IMR-90 (cell line): ENCODE data around the gene CYP2W1. TPM values are rescaled to one million over a fixed set of nuclear protein-coding genes. Genes with fewer than 3 reads are reported as not detected.

Source experiments
- ATAC-seq: fragments of 200-7000 bp; cut with Tn5 transposase; 2 replicates; pipeline ENCODE4 v1.9.1; 2020; ENCODE audit warnings: low read depth, mild to moderate bottlenecking, moderate library complexity
- BruUV-seq: library from RNA; stranded (reverse); fragments of 400-500 nt; replicated peaks from 2 replicates; lab custom pipeline; 2021; lab: Mats Ljungman, UMichigan
- CTCF ChIA-PET: fragments of 300-600 bp; formaldehyde crosslinking; extraction: SDS; loops from one replicate; lab custom pipeline; 2021; ENCODE audit warnings: antibody characterized with exemption; lab: Yijun Ruan, JAX
- POLR2A ChIA-PET: fragments of 300-600 bp; sonication (Branson Sonifier 250); formaldehyde crosslinking; loops from one replicate; lab custom pipeline; 2022; ENCODE audit warnings: antibody characterized with exemption; ENCODE audit not compliant: unreplicated experiment; lab: Charles Lee
- DNase-seq: peaks from one replicate; pipeline ENCODE4 v3.0.0; 2013
- H2AFZ ChIP-seq: replicated peaks from 2 replicates; pipeline ENCODE3; 2013; ENCODE audit warnings: low read length, mild to moderate bottlenecking; ENCODE audit not compliant: poor library complexity
- H2AK5ac ChIP-seq: 2 replicates; pipeline ENCODE4 v1.6.1; 2013; ENCODE audit warnings: low read depth, low read length, inconsistent platforms
- H2AK9ac ChIP-seq: replicated peaks from 2 replicates; pipeline ENCODE3; 2013; ENCODE audit warnings: mild to moderate bottlenecking, low read depth, low read length, moderate library complexity; ENCODE audit not compliant: poor library complexity
- H2BK120ac ChIP-seq: 2 replicates; pipeline ENCODE4 v1.6.1; 2013; ENCODE audit warnings: low read depth, low read length, inconsistent platforms
- H2BK15ac ChIP-seq: 3 replicates; pipeline ENCODE4 v1.6.1; 2013; ENCODE audit warnings: low read depth, low read length, inconsistent platforms
- H2BK20ac ChIP-seq: 2 replicates; pipeline ENCODE4 v1.6.1; 2013; ENCODE audit warnings: low read depth, mild to moderate bottlenecking, inconsistent platforms, low read length, moderate library complexity
- H2BK5ac ChIP-seq: 2 replicates; pipeline ENCODE4 v1.6.1; 2013; ENCODE audit warnings: mild to moderate bottlenecking, low read depth, low read length, inconsistent platforms; ENCODE audit not compliant: poor library complexity, severe bottlenecking
- H3K14ac ChIP-seq: replicated peaks from 2 replicates; pipeline ENCODE4 v1.6.1; 2013; ENCODE audit warnings: low read depth, low read length, inconsistent platforms
- H3K18ac ChIP-seq: 2 replicates; pipeline ENCODE4 v1.6.1; 2013; ENCODE audit warnings: low read depth, low read length, control low read depth
- H3K23ac ChIP-seq: 2 replicates; pipeline ENCODE4 v1.6.1; 2013; ENCODE audit warnings: low read depth, low read length, inconsistent platforms
- H3K27ac ChIP-seq: 2 replicates; pipeline ENCODE4 v1.5.1; 2013; ENCODE audit warnings: mild to moderate bottlenecking, control low read depth, low read length; ENCODE audit not compliant: insufficient read depth
- H3K27me3 ChIP-seq: 2 replicates; pipeline ENCODE4 v1.6.1; 2013; ENCODE audit warnings: low read length; ENCODE audit not compliant: control insufficient read depth, insufficient read depth
- H3K36me3 ChIP-seq: 2 replicates; pipeline ENCODE4 v1.6.1; 2013; ENCODE audit warnings: low read length, mixed read lengths; ENCODE audit not compliant: control insufficient read depth, insufficient read depth
- H3K4ac ChIP-seq: 2 replicates; pipeline ENCODE4 v1.6.1; 2013; ENCODE audit warnings: low read depth, low read length, inconsistent platforms
- H3K4me1 ChIP-seq: 2 replicates; pipeline ENCODE4 v1.6.1; 2013; ENCODE audit warnings: low read length, mixed read lengths; ENCODE audit not compliant: control insufficient read depth, insufficient read depth
- H3K4me2 ChIP-seq: 2 replicates; pipeline ENCODE4 v1.6.1; 2013; ENCODE audit warnings: low read depth, mild to moderate bottlenecking, control low read depth, low read length, moderate library complexity
- H3K4me3 ChIP-seq: 2 replicates; pipeline ENCODE4 v1.5.1; 2013; ENCODE audit warnings: low read depth, mild to moderate bottlenecking, control low read depth, low read length, moderate library complexity; ENCODE audit not compliant: insufficient read depth
- H3K56ac ChIP-seq: 2 replicates; pipeline ENCODE4 v1.6.1; 2013; ENCODE audit warnings: low read length, inconsistent platforms; ENCODE audit not compliant: insufficient read depth; ENCODE audit errors: extremely low read depth
- H3K79me1 ChIP-seq, 2 experiments: 2 replicates each; pipeline ENCODE4 v1.6.1; 2013; ENCODE audit warnings: low read length in 2 of 2, inconsistent platforms in 1 of 2, low read depth in 1 of 2
- H3K9ac ChIP-seq: 2 replicates; pipeline ENCODE4 v1.6.1; 2013; ENCODE audit warnings: low read depth, low read length, control low read depth
- H3K9me1 ChIP-seq: 2 replicates; pipeline ENCODE4 v1.6.1; 2013; ENCODE audit warnings: low read length, inconsistent platforms; ENCODE audit not compliant: insufficient read depth
- H3K9me3 ChIP-seq: 2 replicates; pipeline ENCODE4 v1.6.1; 2013; ENCODE audit warnings: low read length; ENCODE audit not compliant: control insufficient read depth, insufficient read depth
- H4K20me1 ChIP-seq: 2 replicates; pipeline ENCODE4 v1.6.1; 2013; ENCODE audit warnings: low read length, inconsistent platforms; ENCODE audit not compliant: insufficient read depth
- H4K5ac ChIP-seq: 2 replicates; pipeline ENCODE4 v1.6.1; 2013; ENCODE audit warnings: mild to moderate bottlenecking, low read depth, low read length, control low read depth
- H4K8ac ChIP-seq, 2 experiments: 2 replicates each; pipeline ENCODE4 v1.6.1; 2013; ENCODE audit warnings: low read depth in 2 of 2, low read length in 2 of 2, control low read depth in 1 of 2, inconsistent platforms in 1 of 2
- H4K91ac ChIP-seq: 2 replicates; pipeline ENCODE4 v1.6.1; 2013; ENCODE audit warnings: low read depth, low read length, inconsistent platforms; ENCODE audit not compliant: insufficient read depth
- BHLHE40 ChIP-seq: fragments of 150-350 bp; IDR thresholded peaks from 2 replicates; pipeline ENCODE4 v1.6.1; 2016; ENCODE audit warnings: mild to moderate bottlenecking, low read depth, low read length
- CHD1 ChIP-seq: IDR thresholded peaks from 2 replicates; pipeline ENCODE4 v1.6.1; 2012; ENCODE audit warnings: low read depth, low read length, improper control_type of control experiment
- MAFK ChIP-seq: IDR thresholded peaks from 2 replicates; pipeline ENCODE4 v1.6.1; 2012; ENCODE audit warnings: low read depth, low read length, improper control_type of control experiment
- MAZ ChIP-seq: IDR thresholded peaks from 2 replicates; pipeline ENCODE4 v1.6.1; 2012; ENCODE audit warnings: low read depth, mild to moderate bottlenecking, low read length, improper control_type of control experiment, moderate library complexity, borderline replicate concordance
- MXI1 ChIP-seq: IDR thresholded peaks from 2 replicates; pipeline ENCODE4 v1.6.1; 2012; ENCODE audit warnings: low read depth, mild to moderate bottlenecking, low read length, moderate library complexity, borderline replicate concordance
- NFE2L2 ChIP-seq: fragments of 150-350 bp; IDR thresholded peaks from 2 replicates; pipeline ENCODE4 v1.6.1; 2016; ENCODE audit warnings: low read depth, mild to moderate bottlenecking, low read length
- RAD21 ChIP-seq: IDR thresholded peaks from 2 replicates; pipeline ENCODE4 v1.6.1; 2012; ENCODE audit warnings: low read length, improper control_type of control experiment
- RCOR1 ChIP-seq: IDR thresholded peaks from 2 replicates; pipeline ENCODE4 v1.6.1; 2012; ENCODE audit warnings: mild to moderate bottlenecking, low read length, improper control_type of control experiment; ENCODE audit not compliant: insufficient replicate concordance
- RFX5 ChIP-seq: IDR thresholded peaks from 2 replicates; pipeline ENCODE4 v1.8.0; 2012; ENCODE audit warnings: low read depth, mild to moderate bottlenecking, low read length, moderate library complexity
- SMC3 ChIP-seq: fragments of 150-350 bp; IDR thresholded peaks from 2 replicates; pipeline ENCODE4 v1.6.1; 2016; ENCODE audit warnings: low read depth, mild to moderate bottlenecking, antibody characterized with exemption, low read length, moderate library complexity
- WGBS, 2 experiments: methylation state at CpG; one replicate each; pipeline versions ENCODE4 v1.1.5 to v1.1.7; 2013; ENCODE audit warnings: missing lambda C conversion rate in 2 of 2; ENCODE audit not compliant: insufficient read length in 1 of 2; ENCODE audit errors: extremely low coverage in 2 of 2; 5-methylcytosine and 5-hydroxymethylcytosine counted together
- dilution Hi-C: fragments of 300-500 bp; cut with HindIII; formaldehyde crosslinking; loops from one replicate; pipeline ENCODE4 v1.14.3; 2018; ENCODE audit warnings: low sequenced_read_pairs; ENCODE audit not compliant: unreplicated experiment
- in situ Hi-C: fragments of 300-500 bp; cut with MboI; formaldehyde crosslinking; loops from 3 replicates; pipeline ENCODE4 v1.14.3; 2019; ENCODE audit warnings: low sequenced_read_pairs, inconsistent platforms, mixed read lengths
- intact Hi-C: fragments of 100-400 bp; cut with micrococcal nuclease; formaldehyde crosslinking; loops from 2 replicates; pipeline ENCODE4 v1.10.0; 2022
- polyA plus RNA-seq, 3 experiments: library from polyadenylated mRNA; depleted of rRNA; stranded (reverse); fragments of >200 nt; gene quantifications; 2 replicates each; pipeline ENCODE4 v1.2.3, GENCODE V29; 2012; ENCODE audit warnings: low replicate concordance in 1 of 3
- total RNA-seq: library from RNA; depleted of rRNA; stranded (reverse); fragments of >200 nt; gene quantifications from 2 replicates; pipeline ENCODE4 v1.2.3, GENCODE V29; 2012
- TF ChIP-seq, protein P1 (sequence below): conservative IDR thresholded peaks from 2 replicates; pipeline ENCODE4 v1.5.1; 2012; ENCODE audit warnings: mild to moderate bottlenecking, low read depth, low read length, improper control_type of control experiment

CYP2W1 gene
- total and polyA plus RNA-seq, 2 of the 4 experiments (the other 2 are of a cell fraction), result not detected

DNA sequence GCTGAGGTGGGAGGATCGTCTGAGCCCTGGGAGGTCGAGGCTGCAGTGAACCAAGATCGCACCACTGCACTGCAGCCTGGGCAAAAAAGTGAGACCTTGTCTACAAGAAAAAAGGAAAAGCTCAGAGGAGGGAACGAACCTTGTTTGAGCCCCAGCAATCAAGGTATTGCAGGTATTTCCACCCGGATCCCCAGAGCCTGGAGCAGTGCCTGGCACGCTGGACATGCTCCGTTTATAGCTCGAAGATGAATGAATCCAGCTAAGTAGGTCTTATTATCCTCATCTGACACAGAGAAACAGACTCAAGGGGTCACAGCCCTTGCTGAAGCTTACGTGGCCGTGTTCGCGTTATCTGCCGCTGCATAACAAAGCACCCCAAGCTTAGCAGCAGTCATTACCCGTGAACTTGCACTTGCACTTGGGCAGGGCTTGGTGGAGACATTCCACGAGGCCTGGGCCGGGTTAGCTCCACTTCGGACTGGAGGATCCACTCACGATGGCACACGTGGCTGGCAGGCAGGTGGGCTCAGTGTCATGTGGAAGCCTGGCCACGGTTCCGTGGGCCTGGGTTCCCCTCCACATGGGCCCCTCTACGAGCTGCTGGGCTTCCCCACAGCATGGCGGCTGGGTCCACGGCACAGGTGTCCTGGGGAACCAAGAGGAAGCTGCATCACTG lies 4.4 kb upstream of the CYP2W1 start:
- no peak overlapping the region for H3K18ac ChIP-seq
- peaks cover 17% of the 10 kb centered on the region for H4K20me1 ChIP-seq
- no peaks in the 10 kb centered on the region; the same call in 1 of the 2 replicates for H3K27me3 ChIP-seq
- no peak overlapping the region for H2BK5ac ChIP-seq
- no peak overlapping the region for H3K27ac ChIP-seq
- no peak overlapping the region for H2AK5ac ChIP-seq
- H3K9me1 ChIP-seq, result no peaks in the 10 kb centered on the region; the same call in 1 of the 2 replicates
- H3K56ac ChIP-seq, result no peak overlapping the region
- H2BK20ac ChIP-seq, result no peak overlapping the region
- TF ChIP-seq MAFK, result no peak
- TF ChIP-seq CHD1, result no peak
- no peak for TF ChIP-seq SMC3
- no peak for TF ChIP-seq RAD21
- TF ChIP-seq RCOR1, result no peak
- TF ChIP-seq BHLHE40, result no peak
- TF ChIP-seq RFX5, result no peak
- TF ChIP-seq, protein P1, sequence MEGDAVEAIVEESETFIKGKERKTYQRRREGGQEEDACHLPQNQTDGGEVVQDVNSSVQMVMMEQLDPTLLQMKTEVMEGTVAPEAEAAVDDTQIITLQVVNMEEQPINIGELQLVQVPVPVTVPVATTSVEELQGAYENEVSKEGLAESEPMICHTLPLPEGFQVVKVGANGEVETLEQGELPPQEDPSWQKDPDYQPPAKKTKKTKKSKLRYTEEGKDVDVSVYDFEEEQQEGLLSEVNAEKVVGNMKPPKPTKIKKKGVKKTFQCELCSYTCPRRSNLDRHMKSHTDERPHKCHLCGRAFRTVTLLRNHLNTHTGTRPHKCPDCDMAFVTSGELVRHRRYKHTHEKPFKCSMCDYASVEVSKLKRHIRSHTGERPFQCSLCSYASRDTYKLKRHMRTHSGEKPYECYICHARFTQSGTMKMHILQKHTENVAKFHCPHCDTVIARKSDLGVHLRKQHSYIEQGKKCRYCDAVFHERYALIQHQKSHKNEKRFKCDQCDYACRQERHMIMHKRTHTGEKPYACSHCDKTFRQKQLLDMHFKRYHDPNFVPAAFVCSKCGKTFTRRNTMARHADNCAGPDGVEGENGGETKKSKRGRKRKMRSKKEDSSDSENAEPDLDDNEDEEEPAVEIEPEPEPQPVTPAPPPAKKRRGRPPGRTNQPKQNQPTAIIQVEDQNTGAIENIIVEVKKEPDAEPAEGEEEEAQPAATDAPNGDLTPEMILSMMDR, result no peak
- no peak for TF ChIP-seq MAZ
- TF ChIP-seq MXI1, result no peak
- no peak for TF ChIP-seq NFE2L2
- H3K4me3 ChIP-seq, result no peak overlapping the region
- no peak overlapping the region for H4K8ac ChIP-seq
- H3K9ac ChIP-seq, result no peak overlapping the region
- no peak overlapping the region for H3K4ac ChIP-seq
- dilution Hi-C loops (no loop called here), in situ Hi-C loops (no loop called here), intact Hi-C loops (no loop called here)
- DNase-seq, result no peak
- ChIA-PET POLR2A (no interaction called here), CTCF (interaction anchor here (1.3 kb wide), 1 partner anchor 14 kb away, joined by 5 read pairs; no protein-coding TSS in a partner anchor)
- no peak overlapping the region for H2BK120ac ChIP-seq
- no peak overlapping the region for H3K4me2 ChIP-seq
- 77% methylated on average over 16 of the region's 24 CpGs; no CpG with 5 or more reads in 1 of the 2 experiments for WGBS, 2 experiments
- BruUV-seq, result no TSS peak
- no peaks in the 10 kb centered on the region for H3K36me3 ChIP-seq
- no peak overlapping the region for H3K23ac ChIP-seq
- no peak overlapping the region for H2BK15ac ChIP-seq
- no peak overlapping the region for H3K14ac ChIP-seq
- H3K9me3 ChIP-seq, result no peaks in the 10 kb centered on the region
- peaks cover 4% of the 10 kb centered on the region; the same call in 1 of the 2 replicates for H3K4me1 ChIP-seq
- H3K79me1 ChIP-seq, result peaks cover 0 to 15% of the 10 kb centered on the region in 2 experiments; a peak in 3 of 4 replicates
- H2AK9ac ChIP-seq, result no peak overlapping the region
- no peak overlapping the region for H4K5ac ChIP-seq
- H2AFZ ChIP-seq, result no peak overlapping the region
- H4K91ac ChIP-seq, result no peak overlapping the region
- no peak for ATAC-seq
